GM18858 (cell line): ENCODE results near the gene NPC1L1.
A peak's percentile ranks its signal among the peaks of the same experiment; 100 is the strongest.
"Not testable (repeated sequence)": the region's sequence is repeated elsewhere in the genome, so short reads cannot be mapped to it uniquely, and the experiment has no call there.

Experiments used
- ATAC-seq: cut with Tn5 transposase; IDR thresholded peaks from one replicate; pipeline ENCODE4 v1.9.1; 2021; ENCODE audit not compliant: unreplicated experiment

Gene NPC1L1

DNA sequence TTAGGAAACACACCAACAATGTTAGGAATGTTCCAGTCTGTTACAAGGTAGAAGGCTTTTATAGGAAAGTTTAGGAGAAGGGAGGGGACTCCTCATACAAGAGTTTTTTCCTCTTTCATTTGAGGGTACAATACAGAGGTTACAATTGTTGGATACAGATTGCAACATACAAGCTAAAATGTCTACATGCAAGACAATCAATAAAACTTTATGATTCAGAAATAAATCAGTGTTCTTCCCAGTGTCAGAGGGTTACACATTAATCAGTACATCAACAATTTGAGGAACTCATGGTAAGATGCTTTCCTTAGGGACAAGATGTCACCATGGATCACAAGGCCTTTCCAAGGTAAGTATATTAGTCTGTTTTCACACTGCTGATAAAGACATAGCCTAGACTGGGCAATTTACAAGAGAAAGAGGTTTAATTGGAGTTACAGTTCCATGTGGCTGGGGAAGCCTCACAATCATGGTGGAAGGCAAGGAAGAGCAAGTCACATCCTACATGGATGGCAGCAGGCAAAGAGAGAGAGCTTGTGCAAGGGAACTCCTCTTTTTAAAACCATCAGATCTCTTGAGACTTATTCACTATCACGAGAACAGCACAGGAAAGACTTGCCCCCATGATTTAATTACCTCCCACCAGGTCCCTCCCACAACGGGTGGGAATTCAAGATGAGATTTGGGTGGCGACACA is 34.4 kb downstream of the NPC1L1 start:
- not testable (repeated sequence) for ATAC-seq

DNA sequence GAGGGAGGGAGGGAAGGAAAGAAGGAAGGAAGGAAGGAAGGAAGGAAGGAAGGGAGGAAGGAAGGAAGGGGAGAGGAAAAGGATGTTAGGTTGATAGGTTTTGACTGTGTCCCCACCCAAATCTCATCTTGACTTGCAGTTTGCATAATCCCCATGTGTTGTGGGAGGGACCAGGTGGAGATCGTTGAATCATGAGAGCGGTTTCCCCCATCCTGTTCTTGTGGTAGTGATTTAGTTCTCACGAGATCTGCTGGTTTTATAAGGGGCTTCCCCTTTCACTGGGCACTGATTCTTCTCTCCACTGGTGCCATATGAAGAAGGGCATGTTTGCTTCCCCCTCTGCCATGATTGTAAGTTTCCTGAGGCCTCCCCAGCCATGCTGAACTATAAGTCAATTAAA is 35.5 kb downstream of the NPC1L1 start:
- no peak for ATAC-seq

DNA sequence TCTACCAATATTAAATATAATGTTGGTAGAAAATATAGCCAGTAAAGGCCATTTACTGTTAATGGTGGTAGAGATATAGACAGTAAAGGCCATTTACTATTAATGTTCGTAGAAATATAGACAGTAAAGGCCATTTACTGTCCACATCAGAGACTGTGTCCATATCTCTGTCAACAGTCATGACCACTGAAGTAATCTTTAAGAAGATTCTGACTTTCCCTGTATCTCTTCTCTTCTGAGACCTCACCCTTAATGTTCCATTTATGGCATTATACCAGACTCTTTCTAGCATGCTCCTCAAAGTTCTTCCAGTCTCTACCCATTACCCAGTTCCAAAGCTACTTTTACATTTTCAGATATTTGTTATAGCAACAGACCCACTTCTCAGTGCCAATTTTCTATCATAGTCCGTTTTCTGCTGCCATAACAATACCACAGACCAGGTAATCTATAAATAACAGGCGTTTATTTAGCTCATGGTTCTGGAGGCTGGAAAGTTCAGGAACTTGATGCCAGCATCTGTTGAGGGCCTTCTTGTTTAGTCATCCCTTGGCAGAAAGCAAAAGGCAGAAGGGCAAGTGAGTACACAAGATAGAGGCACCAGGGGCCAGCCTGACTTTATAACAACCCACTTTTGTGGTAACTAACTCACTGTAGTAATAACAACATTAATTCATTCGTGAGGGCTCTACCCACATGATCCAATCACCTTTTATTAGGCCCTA is 42.7 kb downstream of the NPC1L1 start:
- no peak for ATAC-seq

DNA sequence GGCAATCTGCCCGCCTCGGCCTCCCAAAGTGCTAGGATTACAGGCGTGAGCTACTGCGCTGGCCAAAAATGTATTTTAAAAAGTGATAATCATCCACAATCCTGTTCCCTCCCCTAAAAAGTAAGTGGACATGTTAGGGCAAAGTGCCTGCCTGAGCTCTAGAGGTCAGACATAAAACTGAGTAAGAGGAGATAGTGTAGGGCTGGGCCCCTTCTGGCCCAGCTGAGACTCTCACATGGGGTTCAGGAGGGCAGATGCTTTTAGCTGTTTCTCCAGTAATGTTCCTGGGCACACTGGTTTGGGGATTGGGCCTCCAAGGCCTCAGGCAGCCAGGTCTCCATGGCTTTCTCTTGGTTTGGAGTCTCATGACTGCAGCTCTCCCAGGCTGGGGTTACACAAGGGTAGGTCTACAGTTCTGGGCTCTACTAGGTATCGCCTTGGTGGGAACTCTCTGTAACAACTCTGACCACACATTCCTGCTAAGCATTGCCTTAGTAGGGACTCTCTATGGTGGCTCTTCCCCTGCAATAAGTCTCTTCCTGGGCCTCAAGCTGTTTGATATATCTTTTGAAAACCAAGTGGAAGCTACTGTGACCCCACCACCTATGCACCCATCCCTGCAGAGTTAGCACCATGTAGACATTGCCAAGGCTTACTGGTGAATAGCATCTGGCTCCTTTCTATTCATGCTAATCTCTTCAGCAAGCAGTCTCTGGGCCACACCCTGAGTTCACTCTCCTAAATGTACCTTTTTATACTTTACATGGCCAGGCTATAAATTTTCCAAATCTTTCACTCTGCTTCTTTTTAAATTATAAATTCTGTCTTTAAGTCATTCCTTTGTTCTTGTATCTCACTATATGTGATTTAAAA is 43.7 kb downstream of the NPC1L1 start:
- no peak for ATAC-seq

DNA sequence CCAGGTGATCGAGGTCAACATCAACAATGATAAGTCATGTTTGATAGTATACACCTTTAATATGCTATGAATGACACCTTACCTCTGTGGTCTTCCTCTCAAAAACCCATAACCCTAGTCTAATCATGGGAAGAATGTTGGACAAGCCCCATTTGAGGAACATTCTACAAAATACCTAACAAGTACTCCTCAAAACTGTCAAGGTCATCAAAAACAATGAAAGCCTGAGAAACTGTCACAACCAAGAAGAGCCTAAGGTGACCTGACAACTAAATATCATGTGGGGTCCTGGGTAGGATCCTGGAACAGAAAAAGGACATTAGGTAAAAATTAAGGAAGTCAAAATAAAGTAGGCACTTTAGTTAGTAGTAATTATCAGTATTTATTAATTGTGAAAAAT is 44.7 kb downstream of the NPC1L1 start:
- no peak for ATAC-seq

DNA sequence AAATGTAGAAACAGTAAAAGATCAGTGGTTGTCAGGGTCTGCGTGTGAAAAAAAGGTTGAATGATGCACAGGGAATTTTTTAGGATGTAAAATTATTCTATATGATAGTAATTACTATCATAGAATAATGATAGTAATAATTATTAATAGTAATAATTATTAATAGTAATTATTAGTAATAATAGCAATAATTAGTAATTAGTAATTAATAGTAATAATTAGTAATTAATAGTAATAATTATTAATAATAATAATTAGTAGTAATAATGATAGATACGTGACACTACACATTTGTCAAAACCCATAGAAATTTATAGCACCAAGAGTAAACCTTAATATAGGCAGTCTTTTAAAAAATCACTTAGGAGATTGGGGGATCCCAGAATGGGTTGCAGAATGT is 46.2 kb downstream of the NPC1L1 start:
- no peak for ATAC-seq

DNA sequence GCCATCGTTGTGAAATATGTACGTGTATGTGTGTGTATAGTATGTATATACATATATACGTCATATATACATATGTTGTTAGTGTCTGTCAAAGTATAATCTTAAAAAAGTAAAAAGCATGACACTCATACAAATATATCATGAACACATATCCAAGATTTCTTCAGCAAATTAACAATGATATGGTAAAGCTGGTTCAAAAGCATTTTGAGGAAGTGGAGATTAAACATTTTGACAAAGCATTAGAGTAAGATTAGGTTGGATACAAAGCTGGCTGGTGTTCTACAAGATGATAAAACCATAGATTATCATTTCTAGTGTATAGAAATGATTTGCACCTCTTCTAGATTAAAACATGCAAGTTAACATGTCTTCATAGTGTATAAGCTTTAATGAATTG is 49.9 kb downstream of the NPC1L1 start:
- ATAC-seq: no peak

DNA sequence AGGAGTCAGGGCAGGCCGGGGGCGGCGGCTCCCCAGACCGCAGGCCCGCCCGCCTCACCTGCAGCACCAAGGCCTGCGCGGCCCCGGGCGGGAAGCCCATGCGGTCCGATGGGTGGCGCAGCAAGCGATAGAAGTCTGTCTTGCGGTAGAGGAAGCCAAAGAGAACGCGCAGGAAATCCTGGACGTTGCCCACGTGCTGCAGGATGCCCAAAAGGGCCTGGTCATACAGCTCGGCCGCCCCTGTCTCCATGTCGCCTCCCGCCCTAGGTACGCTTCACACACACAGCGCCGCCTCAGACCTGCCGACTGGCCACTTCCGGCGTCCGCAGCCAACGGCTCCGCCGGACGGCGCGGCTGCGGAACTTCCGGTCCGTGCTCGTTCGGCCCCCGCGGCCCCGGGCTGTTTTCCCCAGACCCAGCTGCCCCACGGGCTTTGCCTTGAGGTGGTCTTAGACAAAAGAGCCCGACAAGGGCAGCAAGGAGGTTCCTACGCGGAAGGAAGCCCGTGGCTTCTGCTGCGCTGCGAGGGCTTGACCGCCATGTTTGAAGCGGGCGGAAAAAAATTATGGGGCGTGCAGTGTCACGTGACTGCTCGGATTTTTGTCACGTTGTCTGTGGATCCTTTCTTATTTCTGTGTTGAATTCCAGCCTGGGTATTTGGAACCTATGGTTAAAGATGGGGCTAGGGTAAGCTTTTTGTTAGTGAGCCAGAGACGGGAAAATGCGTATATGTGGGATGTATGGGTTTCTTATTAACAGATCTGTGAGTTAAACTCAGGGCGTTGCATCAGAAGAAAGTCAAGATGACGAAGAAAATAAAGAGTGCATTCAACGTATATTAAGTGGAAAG is 50.6 kb downstream of the NPC1L1 start, which contains the start of gene NUDCD3:
Gene NUDCD3, minus strand, starts transcription at position 308 of the 850 bp plus-strand sequence. Its CDS starts 58 bp downstream, at position 250.
- peak; percentile 78 for ATAC-seq

DNA sequence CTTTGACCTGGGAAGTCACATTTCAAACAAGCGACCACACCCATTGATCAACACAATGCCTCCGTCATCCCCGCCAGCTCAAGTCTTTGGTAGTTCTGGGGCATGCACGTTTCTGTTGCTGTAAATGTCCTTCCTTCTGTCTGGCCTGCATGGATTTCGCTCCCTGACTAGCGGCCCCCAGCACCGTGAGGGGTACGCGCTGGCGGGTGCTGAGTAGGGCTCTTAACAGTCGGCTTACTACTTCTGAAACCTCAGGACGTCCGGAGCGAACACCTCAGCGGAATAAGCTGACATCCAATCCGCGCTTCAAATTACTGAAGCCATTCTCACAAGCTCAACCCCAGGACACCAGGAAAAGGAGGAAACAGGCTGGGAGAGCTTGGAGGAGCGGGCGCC is 51.2 kb downstream of the NPC1L1 start:
- peak; percentile 2 for ATAC-seq

DNA sequence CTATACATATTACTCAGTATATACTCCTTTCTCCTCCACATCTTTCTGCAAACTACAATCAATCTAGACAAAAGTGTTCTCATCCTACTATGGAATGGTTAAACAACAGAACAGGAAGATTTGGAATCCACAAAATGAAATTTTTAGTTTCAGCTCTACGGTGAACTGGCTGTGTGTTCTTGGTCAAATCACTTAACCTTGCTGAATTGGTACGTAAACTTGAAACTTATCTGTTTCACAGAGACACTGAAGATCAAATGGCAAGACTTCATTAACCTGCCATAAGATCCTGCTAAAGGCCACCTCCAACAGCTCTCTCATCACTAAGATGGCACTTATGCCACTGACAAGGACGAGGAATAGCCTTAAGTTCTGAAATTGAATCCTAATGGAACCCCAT is 52.2 kb downstream of the NPC1L1 start:
- ATAC-seq: no peak

DNA sequence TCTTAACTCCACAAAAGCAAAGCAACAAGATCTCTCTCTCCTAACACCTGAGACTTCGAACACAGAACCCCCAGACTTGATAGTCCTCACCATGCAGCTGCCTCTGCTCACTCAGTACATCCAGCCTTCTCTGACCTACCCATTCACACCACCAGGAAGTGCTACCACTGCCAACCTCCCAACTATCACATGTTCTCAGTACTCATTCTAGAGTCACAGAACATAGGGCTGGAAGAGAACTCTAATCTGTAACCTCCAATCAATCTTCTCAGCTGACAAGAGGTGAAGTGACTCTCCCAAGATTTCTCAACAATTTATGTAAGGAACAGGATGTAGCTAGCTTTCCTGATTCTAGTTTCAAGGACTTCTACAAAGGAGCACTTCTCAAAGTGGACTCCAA is 54.4 kb downstream of the NPC1L1 start:
- no peak for ATAC-seq

DNA sequence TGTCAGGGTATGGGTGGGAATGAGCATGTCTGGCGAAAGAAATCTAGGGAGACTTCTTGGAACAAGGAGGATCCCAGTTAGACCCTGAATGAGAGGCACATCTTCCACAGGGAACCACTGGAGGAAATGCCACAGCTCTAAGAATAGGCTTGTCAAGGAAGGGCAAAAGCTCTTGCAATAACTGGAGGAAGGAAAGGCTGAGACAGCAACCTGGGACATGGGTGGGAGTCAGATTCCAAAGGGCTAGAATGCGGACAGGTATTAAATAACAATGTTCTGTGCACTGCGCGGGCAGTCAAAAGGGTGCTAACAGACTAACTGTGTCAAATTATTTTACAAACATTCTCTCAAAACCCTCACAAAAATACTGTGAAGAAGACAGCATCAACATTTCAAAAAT is 55.1 kb downstream of the NPC1L1 start:
- ATAC-seq: no peak

DNA sequence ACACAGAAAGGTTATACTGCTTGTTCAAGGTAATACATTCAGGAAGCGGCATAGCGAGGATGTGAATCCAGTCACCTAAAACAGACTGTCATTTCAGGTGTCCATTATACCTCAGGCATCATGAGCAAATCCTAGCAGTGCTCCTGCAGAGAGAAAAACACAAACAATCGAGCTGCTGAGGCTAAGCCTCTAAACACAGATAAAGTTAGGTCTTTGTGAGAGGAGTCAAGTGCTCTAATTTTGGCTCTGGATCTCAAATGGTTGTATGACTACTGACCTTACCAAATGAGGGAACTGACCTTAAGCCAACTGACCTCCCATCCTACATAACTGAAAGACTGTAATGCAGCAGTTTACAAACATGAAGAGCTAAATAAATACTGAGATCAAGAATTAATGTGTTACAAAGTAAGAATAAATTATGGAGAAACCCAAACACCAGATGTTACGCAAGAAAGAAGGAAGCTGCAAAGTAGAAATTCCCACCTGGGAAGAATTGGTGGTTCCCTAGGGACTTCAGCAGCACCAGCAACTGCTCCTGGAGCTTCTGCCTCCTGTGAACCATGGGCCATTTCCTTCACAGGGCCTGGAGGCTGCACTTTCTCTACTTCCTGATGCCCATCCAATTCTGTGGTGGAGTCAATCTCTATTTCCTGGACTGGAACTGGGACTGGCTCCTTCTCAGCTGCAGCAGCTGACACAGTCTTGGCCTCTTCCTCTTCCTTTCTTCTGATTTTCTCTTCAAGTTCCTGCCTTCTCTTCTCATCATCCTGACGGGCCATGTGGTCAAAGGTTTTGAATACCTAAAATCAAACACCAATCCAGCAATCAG is 56.4 kb downstream of the NPC1L1 start:
- ATAC-seq: no peak

DNA sequence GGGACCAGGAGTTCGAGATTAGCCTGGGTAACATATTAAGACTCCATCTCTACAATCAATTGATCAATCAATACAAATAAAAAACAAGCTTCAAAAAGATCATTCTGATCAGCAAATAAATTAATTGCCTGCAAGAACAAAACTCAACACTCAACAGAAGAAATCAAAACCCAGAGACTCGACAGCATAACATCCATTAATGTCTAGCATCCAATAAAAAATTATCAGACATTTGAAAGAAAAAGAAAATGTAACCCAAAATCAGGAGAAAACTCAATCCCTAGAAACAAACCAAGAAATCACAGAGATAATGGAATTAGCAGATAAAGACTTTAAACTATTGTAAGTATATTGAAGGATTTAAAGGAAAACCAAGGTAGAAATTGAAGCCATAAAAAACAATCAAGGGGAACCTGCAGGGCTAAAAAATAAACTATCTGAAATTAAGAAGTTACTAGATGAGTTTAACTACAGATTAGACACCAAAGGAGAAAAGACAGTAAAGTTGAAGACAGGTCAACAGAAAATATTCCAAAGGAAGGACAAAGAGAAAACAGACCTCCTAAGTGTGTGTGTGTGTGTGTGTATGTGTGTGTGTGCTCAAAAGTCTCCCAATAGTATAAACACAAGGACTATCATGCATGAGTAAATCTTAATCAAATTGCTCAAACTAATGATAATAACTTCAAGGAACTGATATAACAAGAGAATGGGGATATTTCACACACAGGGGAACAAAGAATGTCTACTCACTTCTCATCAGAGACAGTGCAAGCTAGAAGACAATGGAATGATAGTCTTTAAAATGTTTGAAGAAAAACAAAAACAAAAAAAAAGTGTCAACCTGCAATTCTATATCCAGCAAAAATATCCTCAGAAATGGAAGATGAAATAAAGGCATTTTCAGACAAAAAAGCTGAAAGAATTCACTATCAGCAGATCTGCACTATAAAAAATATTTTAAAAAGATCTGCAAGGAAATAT is 58.3 kb downstream of the NPC1L1 start:
- ATAC-seq: no peak

DNA sequence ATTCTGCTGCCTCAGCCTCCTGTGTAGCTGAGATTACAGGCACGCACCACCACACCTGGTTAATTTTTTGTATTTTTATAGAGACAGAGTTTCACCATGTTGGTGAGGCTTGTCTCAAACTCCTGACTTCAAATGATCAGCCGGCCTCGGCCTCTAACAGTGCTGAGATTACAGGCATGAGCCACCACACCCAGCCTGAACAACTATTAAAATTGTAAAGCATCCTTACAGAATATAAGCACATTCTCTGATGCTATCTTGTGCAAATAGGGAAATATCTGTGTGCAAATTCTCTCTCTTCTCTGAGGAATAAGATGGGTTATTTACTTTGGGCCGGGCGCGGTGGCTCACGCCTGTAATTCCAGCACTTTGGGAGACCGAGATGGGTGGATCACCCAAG is 63.2 kb downstream of the NPC1L1 start:
- no peak for ATAC-seq

DNA sequence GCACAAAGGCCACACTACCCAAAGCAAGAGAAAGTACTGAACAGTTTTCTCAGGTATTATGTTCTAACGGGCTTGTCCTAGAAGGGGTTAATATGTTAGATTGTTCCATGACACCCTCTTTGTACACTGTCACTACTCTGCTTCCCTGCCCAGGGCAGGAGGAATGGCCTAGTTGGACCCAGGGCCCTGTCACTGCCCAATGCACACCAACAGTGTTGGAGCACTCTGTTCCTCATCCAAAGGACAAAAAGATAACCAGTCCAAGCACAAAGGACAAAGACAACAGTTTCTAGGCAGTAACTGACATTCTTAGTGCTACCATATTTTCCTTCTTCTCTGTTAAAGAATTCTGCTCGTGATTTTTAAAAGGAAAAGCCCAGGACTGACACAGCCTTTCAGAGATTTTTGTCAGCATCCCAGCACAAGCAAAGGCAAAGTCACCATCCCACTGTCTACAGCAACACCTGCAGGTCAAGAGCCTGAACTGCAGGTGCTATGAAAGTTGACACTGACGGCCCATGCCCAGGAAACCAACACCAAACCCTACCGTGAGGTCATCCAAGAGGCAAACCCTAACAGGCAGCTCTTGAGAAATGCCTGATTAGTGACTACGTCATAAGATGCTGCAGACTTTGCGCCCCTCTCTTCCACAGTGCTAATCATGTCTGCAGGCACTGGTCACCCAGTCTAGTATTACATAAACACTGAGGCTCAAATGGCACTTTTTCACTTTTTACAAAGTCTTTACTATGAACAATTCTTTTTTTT is 63.9 kb downstream of the NPC1L1 start:
- peak; percentile 47 for ATAC-seq

DNA sequence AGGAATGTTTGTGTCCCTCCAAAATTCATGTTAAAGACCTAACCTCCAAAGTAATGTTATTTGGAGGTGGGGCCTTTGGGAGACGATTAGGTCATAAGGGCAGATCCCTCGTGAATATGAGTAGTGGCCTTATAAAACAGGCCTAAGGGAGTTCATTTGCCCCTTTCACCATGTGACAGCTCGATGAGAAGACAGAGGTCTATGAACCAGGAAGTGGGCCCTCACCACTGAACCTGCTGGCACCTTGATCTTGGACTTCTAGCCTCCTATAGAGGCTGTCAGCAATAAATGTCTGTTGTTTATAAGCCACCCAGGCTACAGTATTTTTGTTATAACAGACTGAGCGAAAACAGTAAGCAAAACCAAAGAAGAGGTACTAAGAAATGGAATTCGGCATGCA is 64.8 kb downstream of the NPC1L1 start:
- ATAC-seq: no peak

DNA sequence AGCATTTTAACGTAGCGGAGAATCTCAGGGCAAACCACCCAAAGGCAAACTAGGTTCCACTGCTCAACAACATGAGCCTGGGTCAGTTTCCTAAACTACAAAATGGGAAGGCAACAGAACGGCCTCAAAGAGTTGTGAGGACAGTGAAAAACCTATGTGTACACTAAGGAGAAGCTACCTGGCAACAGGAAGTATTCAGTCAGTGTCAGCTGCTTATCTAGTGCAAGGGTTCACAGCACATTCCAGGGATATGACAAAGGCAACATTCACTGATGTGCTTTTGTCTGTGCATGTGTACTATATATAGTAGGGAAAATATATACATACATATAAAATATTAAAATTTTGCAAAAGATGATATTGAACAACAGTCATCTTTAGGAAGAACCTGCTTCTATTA is 67.8 kb downstream of the NPC1L1 start:
- no peak for ATAC-seq
